SK-N-SH (cell line): ENCODE data around the gene CNTN2. TPM values are rescaled to one million over a fixed set of nuclear protein-coding genes. Genes with fewer than 3 reads are reported as not detected.

Experiments used
- CTCF ChIA-PET: fragments of 300-600, 350-600 bp; formaldehyde crosslinking; extraction: SDS; loops from one replicate; lab custom pipeline; 2021; lab: Yijun Ruan, JAX
- POLR2A ChIA-PET: fragments of 350-600 bp; sonication (Branson Sonifier 250); formaldehyde crosslinking; extraction: SDS; loops from one replicate; lab custom pipeline; 2020; ENCODE audit warnings: antibody characterized with exemption, inconsistent platforms; lab: Yijun Ruan, JAX
- DNase-seq: peaks from one replicate; pipeline ENCODE4 v3.0.0; 2012
- H2AFZ ChIP-seq: fragments of 200-600 bp; sonication (generic); 2 replicates; pipeline ENCODE4 v1.8.1; 2016; ENCODE audit warnings: antibody characterized with exemption, mild to moderate bottlenecking, low read depth
- H3F3A ChIP-seq: fragments of 200-600 bp; sonication (generic); replicated peaks from 2 replicates; pipeline ENCODE3; 2016; ENCODE audit warnings: antibody characterized with exemption, mild to moderate bottlenecking; ENCODE audit not compliant: insufficient read depth
- H3K27ac ChIP-seq, 2 experiments: fragments of 200-500 bp in 1 of 2; fragments of 200-600 bp in 1 of 2; sonication (Bioruptor generic) in 1 of 2; sonication (generic), shearing (Covaris generic) in 1 of 2; 2 replicates each; pipeline versions ENCODE4 v1.5.1 to v1.6.1; 2014 to 2016; ENCODE audit warnings: low read depth in 2 of 2, inconsistent platforms in 1 of 2, low read length in 1 of 2, mild to moderate bottlenecking in 1 of 2, mixed read lengths in 1 of 2
- H3K27me3 ChIP-seq: fragments of 200-600 bp; sonication (generic), shearing (Covaris generic); 2 replicates; pipeline ENCODE4 v1.6.1; 2016; ENCODE audit warnings: mixed run types; ENCODE audit not compliant: insufficient read depth
- H3K36me3 ChIP-seq, 2 experiments: fragments of 200-500 bp in 1 of 2; fragments of 200-600 bp in 1 of 2; sonication (Bioruptor generic) in 1 of 2; sonication (generic) in 1 of 2; replicated peaks in 1 of 2; 2 replicates each; pipeline versions ENCODE3 to v1.5.1; 2014 to 2016; ENCODE audit warnings: low read length in 1 of 2, mild to moderate bottlenecking in 1 of 2; ENCODE audit not compliant: insufficient read depth in 2 of 2, control insufficient read depth in 1 of 2
- H3K4me1 ChIP-seq, 2 experiments: fragments of 200-500 bp in 1 of 2; fragments of 200-600 bp in 1 of 2; sonication (Bioruptor generic) in 1 of 2; sonication (generic), shearing (Covaris generic) in 1 of 2; 2 replicates each; pipeline versions ENCODE4 v1.5.1 to v1.6.1; 2014 to 2016; ENCODE audit warnings: low read depth in 1 of 2, low read length in 1 of 2, mixed run types in 1 of 2; ENCODE audit not compliant: insufficient read depth in 2 of 2, control insufficient read depth in 1 of 2
- H3K4me2 ChIP-seq: fragments of 200-600 bp; sonication (generic), shearing (Covaris generic); 2 replicates; pipeline ENCODE4 v1.6.1; 2017; ENCODE audit warnings: mixed run types
- H3K4me3 ChIP-seq, 2 experiments: fragments of 200-500 bp in 1 of 2; fragments of 200-600 bp in 1 of 2; sonication (Bioruptor generic) in 1 of 2; sonication (generic), shearing (Covaris generic) in 1 of 2; 2 replicates each; pipeline versions ENCODE4 v1.5.1 to v1.8.1; 2014 to 2016; ENCODE audit warnings: low read depth in 2 of 2, inconsistent platforms in 1 of 2, low read length in 1 of 2, mild to moderate bottlenecking in 1 of 2, mixed read lengths in 1 of 2, moderate library complexity in 1 of 2
- H3K79me2 ChIP-seq: fragments of 200-600 bp; sonication (generic); 2 replicates; pipeline ENCODE4 v1.8.1; 2017; ENCODE audit warnings: mild to moderate bottlenecking; ENCODE audit not compliant: insufficient read depth
- H3K9ac ChIP-seq: fragments of 200-600 bp; sonication (generic); 2 replicates; pipeline ENCODE4 v1.6.1; 2017; ENCODE audit warnings: mixed run types
- H3K9me2 ChIP-seq: fragments of 200-600 bp; sonication (generic); 2 replicates; pipeline ENCODE4 v1.6.1; 2017; ENCODE audit warnings: mixed run types
- H3K9me3 ChIP-seq: fragments of 200-600 bp; sonication (generic); 2 replicates; pipeline ENCODE4 v1.6.1; 2017; ENCODE audit warnings: mixed run types, mild to moderate bottlenecking, moderate library complexity
- H4K20me1 ChIP-seq: fragments of 200-600 bp; sonication (generic); 2 replicates; pipeline ENCODE4 v1.6.1; 2017; ENCODE audit warnings: mild to moderate bottlenecking, mixed run types; ENCODE audit not compliant: insufficient read depth
- CHD2 ChIP-seq: fragments of 150-350 bp; IDR thresholded peaks from 2 replicates; pipeline ENCODE4 v1.6.1; 2018; ENCODE audit warnings: low read length; ENCODE audit not compliant: partially characterized antibody
- CTCF ChIP-seq: fragments of 200-600 bp; sonication (generic); IDR thresholded peaks from 2 replicates; pipeline ENCODE4 v1.6.1; 2017; ENCODE audit warnings: antibody characterized with exemption, mild to moderate bottlenecking, moderate library complexity
- EP300 ChIP-seq, 2 experiments: IDR thresholded peaks; 2 replicates each; pipeline versions ENCODE4 v1.4.0 to v1.6.1; 2012; ENCODE audit warnings: borderline replicate concordance in 1 of 2, low read depth in 1 of 2, low read length in 1 of 2
- EZH2phosphoT487 ChIP-seq: fragments of 200-600 bp; sonication (generic); IDR thresholded peaks from 2 replicates; pipeline ENCODE4 v1.6.1; 2017; ENCODE audit warnings: low read depth, mixed run types, mild to moderate bottlenecking, antibody characterized with exemption, moderate library complexity, borderline replicate concordance
- GABPA ChIP-seq: IDR thresholded peaks from 2 replicates; pipeline ENCODE4 v1.4.0; 2012; ENCODE audit warnings: low read depth, mild to moderate bottlenecking
- GATA2 ChIP-seq: sonication (generic); formaldehyde crosslinking; IDR thresholded peaks from 2 replicates; pipeline ENCODE4 v1.5.0; 2020; ENCODE audit warnings: mild to moderate bottlenecking, missing genetic modification reagents
- MXI1 ChIP-seq: IDR thresholded peaks from 2 replicates; pipeline ENCODE4 v1.6.1; 2012; ENCODE audit warnings: mild to moderate bottlenecking, low read depth, low read length, improper control_type of control experiment
- NFIC ChIP-seq: IDR thresholded peaks from 2 replicates; pipeline ENCODE4 v1.4.0; 2012; ENCODE audit warnings: borderline replicate concordance
- NRF1 ChIP-seq: IDR thresholded peaks from 2 replicates; pipeline ENCODE4 v1.6.1; 2012; ENCODE audit warnings: low read depth, mild to moderate bottlenecking, low read length
- POLR2AphosphoS5 ChIP-seq: IDR thresholded peaks from 2 replicates; pipeline ENCODE4 v1.6.1; 2012; ENCODE audit warnings: low read depth, low read length
- RAD21 ChIP-seq: IDR thresholded peaks from 2 replicates; pipeline ENCODE4 v1.6.1; 2012; ENCODE audit warnings: mild to moderate bottlenecking, low read length
- REST ChIP-seq: IDR thresholded peaks from 2 replicates; pipeline ENCODE4 v1.6.1; 2012; ENCODE audit warnings: mild to moderate bottlenecking, low read depth, low read length, moderate library complexity
- SIN3A ChIP-seq: IDR thresholded peaks from 2 replicates; pipeline ENCODE4 v1.6.1; 2012; ENCODE audit warnings: low read depth, mild to moderate bottlenecking, low read length, moderate library complexity, borderline replicate concordance
- SMC3 ChIP-seq: IDR thresholded peaks from 2 replicates; pipeline ENCODE4 v1.6.1; 2012; ENCODE audit warnings: low read depth, low read length, improper control_type of control experiment
- TAF1 ChIP-seq: IDR thresholded peaks from 2 replicates; pipeline ENCODE4 v1.6.1; 2012; ENCODE audit warnings: low read depth, mild to moderate bottlenecking, low read length, moderate library complexity, borderline replicate concordance
- TCF12 ChIP-seq: IDR thresholded peaks from 2 replicates; pipeline ENCODE4 v1.4.0; 2012
- USF2 ChIP-seq: fragments of 150-350 bp; IDR thresholded peaks from 2 replicates; pipeline ENCODE4 v1.6.1; 2017; ENCODE audit warnings: antibody characterized with exemption, low read length, low read depth, borderline replicate concordance
- WGBS: methylation state at CpG from one replicate; pipeline ENCODE4 v1.1.6; 2017; ENCODE audit warnings: low lambda C conversion rate; 5-methylcytosine and 5-hydroxymethylcytosine counted together
- polyA plus RNA-seq, 3 experiments: library from polyadenylated mRNA; depleted of rRNA; stranded (reverse); fragments of >200 nt; gene quantifications; 2 replicates each; pipeline ENCODE4 v1.2.3, GENCODE V29; 2012

CNTN2 gene
- polyA plus RNA-seq, 1 of the 3 experiments (the other 2 are of a cell fraction): 0.02 TPM

- Histone ChIP-seq H4K20me1 (no peaks in the 10 kb centered on the region), H3K4me1 (peaks cover 0 to 8% of the 10 kb centered on the region in 2 experiments; a peak in 1 of 4 replicates), H3K27ac (no peak overlapping the region), H3K4me2 (no peak overlapping the region), H3K9me2 (no peaks in the 10 kb centered on the region), H3F3A (no peaks in the 10 kb centered on the region)
- POLR2A ChIA-PET: no interaction called here
- DNase-seq: no peak
- 66% methylated on average over 4 of the region's 6 CpGs for WGBS
- no peak for TF ChIP-seq GATA2 (CRISPR knock-in tag)
- no peak for TF ChIP-seq MXI1
- TF ChIP-seq EZH2phosphoT487: no peak
- TF ChIP-seq TAF1: no peak
- no peak for TF ChIP-seq NFIC
- no peak for TF ChIP-seq POLR2AphosphoS5
- no peak for TF ChIP-seq GABPA
- TF ChIP-seq REST: no peak
- TF ChIP-seq RAD21: no peak
- TF ChIP-seq SMC3: no peak
- TF ChIP-seq NRF1: no peak
- TF ChIP-seq, all 33 proteins: peak for 0
- no peak overlapping the region for H3K4me3 ChIP-seq
- no peak overlapping the region for H3K9ac ChIP-seq
- CTCF ChIA-PET: interaction anchor here (0.9 to 7.7 kb wide), 3 partner anchors 31 to 73 kb away, joined by 3 to 58 read pairs (median 4); no protein-coding TSS in a partner anchor
- no peaks in the 10 kb centered on the region for H3K79me2 ChIP-seq
- no peaks in the 10 kb centered on the region for H3K9me3 ChIP-seq
- no peak overlapping the region for H2AFZ ChIP-seq
- peaks cover 16% of the 10 kb centered on the region for H3K27me3 ChIP-seq
- no peaks in the 10 kb centered on the region for H3K36me3 ChIP-seq
These were observed 12.8 kb upstream of the CNTN2 start for GRCh38 chr1:205030241-205030640.

GRCh38 chr1:205030896-205031295 is 12.1 kb upstream of the CNTN2 start:
- H3K4me2 ChIP-seq: no peak overlapping the region
- H3K4me3 ChIP-seq: no peak overlapping the region
- H3K9me3 ChIP-seq: no peaks in the 10 kb centered on the region
- H4K20me1 ChIP-seq: no peaks in the 10 kb centered on the region
- no peak overlapping the region for H3K27ac ChIP-seq
- DNase-seq: no peak
- H3K79me2 ChIP-seq: no peaks in the 10 kb centered on the region
- H3K27me3 ChIP-seq: peaks cover 18% of the 10 kb centered on the region
- H3K36me3 ChIP-seq: no peaks in the 10 kb centered on the region
- H3F3A ChIP-seq: no peaks in the 10 kb centered on the region
- WGBS: 65% methylated on average over 7 of the region's 11 CpGs
- no peak overlapping the region for H2AFZ ChIP-seq
- H3K4me1 ChIP-seq: peaks cover 0 to 8% of the 10 kb centered on the region in 2 experiments; a peak in 1 of 4 replicates
- H3K9me2 ChIP-seq: no peaks in the 10 kb centered on the region
- no peak overlapping the region for H3K9ac ChIP-seq
- ChIA-PET CTCF (interaction anchor here (0.9 to 7.7 kb wide), 2 partner anchors 31 to 74 kb away, joined by 4 to 58 read pairs; no protein-coding TSS in a partner anchor), POLR2A (no interaction called here)
- TF ChIP-seq POLR2AphosphoS5 (no peak), USF2 (no peak), EZH2phosphoT487 (no peak), NRF1 (no peak), TCF12 (no peak), CHD2 (no peak), REST (no peak), CTCF (no peak), SMC3 (no peak), RAD21 (no peak), EP300 (IDR thresholded peaks at IDR 0.05; ENCODE audit: borderline replicate concordance in 1 of 2, low read depth in 1 of 2, low read length in 1 of 2) (no peak), SIN3A (no peak)
